NCI-H2171 treated with DMSO at 0.1 percent for 48 hours (cell line): ENCODE measurements around the gene DLX5.

Experiments
- DNase-seq: peaks from one replicate; lab custom pipeline; 2025; lab: John Stamatoyannopoulos, UW

The DLX5 gene

DNA sequence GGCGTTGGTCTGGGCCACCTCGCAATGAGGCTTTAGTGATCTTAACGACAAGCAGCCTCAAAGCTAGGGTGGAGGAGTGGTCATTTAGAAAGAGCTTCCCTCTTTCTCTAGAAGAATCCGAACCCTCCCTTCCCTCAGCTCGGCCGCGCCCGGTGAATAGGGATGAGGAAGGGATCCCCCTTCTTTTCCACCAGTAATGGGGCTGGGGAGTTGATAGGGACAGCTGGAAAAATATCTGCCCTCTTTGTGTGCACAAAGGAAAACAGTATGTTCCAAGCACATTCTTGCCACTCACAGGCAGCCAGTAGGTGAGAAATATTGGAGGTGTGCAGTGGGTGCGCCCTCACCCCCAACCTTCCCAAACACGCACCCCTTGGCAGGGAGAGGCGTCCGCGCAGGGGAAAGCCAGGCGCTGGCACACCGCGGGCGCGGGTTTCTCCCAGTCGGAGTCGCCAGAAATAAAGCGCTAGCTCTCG, 6.5 kb downstream of the DLX5 start:
- no peak for DNase-seq

DNA sequence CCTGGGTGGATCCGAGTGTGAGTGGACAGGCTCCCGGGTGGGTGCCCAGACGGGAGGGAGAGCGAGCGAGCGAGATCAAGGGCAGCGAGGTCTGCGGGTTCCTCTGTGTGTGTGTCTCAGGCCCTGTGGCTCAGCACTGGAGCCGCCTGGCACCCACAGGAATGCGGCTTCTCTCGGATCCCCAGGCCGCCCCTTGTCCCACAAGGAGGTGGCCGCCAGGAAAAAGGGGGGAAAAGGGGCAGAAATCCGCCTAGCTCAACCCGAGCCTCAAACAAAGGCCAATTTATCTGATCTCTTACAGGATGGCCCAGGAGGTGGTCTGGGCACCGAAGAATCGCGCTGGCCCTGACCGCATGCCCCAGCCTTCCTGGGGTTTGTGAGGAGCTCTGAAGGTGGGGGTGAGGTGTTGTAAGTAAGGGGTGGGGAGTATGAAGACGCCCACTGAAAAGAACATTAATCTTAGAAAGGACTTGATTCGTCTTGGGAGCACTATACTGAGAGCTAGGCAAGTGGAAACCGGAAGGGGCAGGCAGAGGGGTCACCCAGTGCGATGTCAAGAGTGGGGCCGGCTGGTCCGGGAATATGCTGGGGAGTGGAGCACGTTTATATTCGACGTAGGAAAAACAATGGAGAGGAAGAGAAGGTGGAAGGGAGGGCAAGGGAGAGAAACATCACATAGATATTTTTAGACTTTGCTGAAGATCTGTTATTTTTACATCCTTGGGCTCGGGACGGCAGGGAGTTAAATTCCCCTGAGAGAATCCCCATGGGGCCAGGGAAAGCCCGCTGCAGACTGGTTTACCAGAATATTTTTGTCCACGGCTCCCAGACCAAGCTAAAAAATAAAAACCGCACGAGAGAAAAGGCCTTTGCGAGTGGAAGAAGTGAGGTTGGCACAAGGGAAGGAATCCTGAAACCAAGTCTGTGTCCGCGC, 7.2 kb downstream of the DLX5 start:
- DNase-seq: no peak

DNA sequence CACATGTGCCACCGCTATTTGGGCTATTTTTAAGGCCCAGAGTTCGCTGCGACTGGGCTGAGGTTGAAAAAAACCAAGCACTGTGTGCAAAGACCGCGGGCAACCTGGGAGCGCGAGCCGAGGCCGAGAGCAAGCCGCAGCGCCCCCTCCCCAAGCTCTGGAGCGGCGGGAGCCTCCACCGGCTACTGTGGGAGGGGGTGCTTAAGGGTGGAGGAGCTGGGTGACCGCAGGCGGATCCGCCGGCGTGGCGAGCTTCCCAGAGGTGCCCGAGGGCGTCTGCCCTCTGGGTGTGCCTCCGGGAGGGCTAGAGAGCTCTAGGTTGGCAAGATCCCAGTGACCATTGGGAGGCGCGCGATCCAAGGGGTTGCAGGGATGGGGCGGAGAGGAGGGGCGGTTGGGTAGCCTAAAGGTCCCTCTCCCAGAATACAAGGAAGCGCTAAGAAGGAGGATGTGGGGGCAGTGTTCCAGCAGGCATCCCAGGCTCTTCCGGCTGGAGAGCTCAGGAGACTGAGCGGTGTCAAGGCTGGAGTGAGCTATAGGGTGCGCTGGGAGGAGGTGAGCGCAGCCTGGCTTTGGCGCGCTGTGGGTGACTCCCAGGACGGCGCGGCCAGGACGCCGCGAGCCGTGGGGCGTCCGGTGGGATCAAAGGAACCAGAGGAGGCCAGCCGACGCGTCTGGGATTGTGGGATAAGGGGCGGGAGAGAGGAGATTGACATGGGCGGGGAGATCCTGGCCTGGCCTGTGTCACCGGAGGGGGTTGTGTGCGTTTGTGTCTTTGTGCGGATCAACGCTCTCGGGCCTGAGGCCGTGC, 8.0 kb downstream of the DLX5 start:
- peak; percentile 52 for DNase-seq

DNA sequence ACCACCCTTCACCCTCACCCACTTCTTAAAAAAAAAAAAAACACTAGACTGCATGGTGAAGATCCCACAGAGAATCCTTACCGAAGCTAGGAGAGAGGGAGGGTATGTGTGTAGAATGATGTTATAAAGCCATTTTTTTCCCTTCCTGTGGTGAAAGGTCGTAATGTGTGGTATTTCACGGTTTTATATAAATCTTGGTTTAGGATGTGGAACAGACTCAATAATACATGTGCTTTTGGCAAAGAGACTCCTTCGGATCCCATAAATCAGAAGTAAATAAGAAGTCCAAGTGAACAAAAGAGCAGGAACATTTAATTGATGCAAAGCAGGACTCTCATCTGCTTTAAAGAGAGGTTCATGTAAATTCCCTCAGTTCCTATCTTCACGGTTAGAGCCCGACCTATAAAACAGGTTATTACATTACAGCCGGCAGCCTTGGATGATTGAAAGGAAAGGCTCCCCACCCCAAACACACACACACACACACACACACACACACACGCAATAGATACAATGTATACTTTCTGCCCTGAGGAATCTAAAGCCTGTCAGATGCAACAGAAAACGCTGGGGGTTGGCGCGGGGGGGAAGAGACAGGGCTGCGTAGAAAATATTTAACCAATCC, 8.8 kb downstream of the DLX5 start:
- no peak for DNase-seq

DNA sequence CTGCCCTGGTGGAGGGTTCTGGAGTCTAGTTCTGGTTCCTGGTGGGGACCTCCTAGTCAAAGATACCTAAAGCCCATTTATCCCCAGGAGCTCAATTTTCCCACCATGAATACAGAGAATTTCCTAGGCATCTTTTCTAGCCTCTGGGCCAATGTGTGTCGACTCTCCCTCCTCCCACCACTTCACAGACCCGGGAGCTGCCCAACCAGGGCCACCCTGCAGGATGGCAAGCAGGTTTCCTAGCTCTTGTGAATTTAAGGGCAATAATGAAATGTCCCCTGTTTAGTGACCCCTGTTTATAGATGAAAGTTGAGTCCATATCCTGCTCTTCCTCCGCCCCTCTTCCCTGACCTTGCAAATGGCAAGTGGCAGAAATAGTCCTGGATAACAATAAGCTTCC, 9.4 kb downstream of the DLX5 start:
- no peak for DNase-seq

DNA sequence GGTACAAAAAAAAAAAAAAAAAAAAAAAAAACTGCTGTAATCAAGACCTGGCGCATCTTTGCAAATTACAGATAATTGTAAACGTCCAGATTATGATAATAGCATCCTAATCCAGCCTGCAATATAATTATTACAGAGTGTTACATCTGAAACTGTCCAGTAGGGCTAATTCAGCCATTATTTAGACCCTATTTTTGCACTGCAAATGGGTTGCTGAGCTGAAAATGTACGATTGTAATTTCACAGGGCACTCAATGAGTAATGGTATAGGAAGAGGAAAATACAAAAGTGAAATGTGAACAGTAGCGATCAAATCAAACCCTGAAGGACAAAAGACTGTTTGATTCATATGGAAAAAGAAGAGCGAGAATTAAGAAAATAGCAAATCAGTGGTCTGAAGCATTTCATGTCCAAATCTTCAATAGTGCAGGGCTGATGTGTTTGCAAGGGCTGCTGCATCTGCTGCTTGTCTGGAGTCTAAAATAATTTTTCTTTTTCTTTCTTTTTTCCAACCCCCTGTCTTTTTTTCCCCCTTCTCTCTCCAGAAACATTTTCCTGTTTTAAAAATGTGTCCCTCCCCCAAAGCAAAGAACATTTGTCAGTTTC, 10.4 kb downstream of the DLX5 start:
- DNase-seq: no peak

DNA sequence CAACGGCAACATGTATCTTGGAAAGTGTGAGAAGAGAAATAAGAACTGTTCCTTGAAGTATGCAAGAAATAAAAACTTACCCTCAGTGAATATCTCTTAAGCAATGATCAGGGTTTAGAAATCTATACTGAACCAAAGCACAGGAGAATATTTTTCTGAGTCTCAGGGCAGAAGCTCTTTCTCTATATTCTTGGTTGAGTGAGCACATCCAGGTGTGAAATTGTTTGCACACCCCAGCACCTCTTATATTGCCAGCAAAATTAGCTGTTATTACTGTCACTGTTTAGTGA, 10.8 kb downstream of the DLX5 start:
- DNase-seq: no peak

DNA sequence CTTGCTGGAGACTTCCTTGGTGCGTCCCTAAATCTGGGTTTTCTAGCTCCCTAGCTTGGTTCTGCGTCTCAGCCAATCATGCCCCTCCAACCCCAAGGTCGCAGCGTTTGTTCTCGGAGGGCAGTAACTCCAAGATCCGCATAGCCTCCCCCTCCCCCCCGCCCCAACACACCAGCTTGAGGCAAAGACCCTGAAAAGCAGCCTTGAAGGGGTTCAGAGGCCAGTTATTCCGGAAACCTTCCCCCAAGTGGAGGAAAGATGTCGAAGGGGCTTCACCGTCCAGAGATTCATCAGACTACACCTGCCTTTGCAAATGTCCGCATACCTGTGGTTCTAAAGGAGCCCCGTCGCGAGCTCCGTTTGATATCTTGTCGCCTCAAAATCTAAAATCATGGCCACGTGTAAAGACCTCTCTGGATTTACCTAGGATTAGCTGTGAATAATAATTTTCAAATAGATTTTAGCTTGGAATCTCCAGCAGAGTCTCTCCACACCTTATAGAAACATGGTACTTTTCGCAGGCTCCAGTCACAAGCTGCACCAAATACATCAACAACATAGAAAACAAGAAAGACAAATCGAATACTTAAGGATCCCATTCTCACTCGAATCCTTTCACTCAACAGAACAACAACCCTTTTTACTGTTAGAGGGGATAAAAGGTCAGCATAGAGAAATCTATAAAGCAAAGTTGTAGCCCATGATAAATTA, 11.3 kb downstream of the DLX5 start:
- no peak for DNase-seq

DNA sequence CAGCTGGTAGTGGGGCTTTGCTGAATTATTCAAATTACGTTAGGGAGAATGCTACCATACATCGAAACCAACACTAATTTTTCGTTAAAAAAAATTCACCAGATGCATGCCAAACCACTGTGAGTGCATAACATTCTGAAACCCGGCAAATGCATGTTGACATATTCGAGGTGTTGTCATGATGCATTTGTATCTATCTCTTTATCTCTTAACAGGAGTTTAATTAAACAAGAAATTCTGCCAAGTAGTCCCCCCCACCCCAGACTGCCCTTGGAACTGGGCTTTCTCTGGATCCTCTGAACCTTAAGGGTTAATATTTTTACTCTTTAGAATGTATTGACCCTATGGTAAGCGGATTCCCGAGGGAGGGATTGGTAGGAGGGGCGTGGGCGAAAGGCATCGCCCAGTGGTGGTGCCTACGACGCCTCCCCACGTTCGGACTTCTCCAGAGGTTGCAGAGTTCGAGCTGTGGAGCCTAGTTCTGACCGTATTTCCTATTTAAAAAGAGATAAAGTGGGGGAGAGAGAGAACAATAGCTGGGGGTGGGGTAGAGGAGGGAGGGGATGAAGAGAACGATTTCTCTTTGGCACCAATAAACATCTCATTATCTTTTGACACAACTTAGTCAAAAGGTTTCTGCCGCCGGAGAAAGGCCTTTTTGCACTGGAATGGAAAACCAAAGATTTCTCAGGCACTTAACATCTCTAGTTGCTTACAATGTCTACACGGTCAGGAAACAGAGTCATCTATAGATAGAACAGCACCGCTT, 12.1 kb downstream of the DLX5 start:
- no peak for DNase-seq

DNA sequence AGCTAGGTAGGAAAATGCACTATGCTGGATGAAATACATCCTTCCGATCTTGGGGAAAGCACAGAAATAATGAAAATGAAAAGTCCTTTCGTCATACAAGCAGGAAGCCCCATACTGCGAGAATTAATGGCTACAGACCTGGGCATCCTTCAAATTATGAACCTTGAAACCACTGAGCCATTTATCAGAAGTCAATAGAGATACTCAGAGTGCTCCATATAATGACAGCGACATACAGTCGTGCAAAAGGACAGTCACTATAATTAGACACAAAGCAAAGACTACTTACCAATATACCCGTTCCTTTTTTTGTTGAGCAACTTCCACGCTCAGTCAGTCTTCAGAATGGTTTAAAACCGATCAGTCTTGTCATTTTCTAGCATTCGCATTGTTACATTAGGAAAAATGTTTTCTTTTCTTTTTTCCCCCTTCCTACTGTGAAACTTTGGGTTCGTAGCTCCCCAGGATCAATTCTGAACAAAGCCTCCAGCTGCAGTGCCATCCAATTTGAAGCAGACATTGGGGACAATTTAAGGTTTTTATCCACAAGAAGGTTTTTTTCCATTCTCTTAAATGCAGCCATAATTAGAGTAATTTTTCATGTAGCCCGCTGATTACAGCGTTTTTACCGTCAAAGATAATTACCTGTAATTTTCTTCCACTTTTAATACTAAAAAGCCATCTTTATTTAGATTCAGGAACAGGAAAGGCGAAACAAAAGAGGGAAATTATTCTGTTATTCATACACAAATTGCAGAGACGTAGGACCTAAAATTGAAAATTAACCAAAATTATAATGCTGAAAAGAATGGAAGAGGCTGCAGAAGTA, 12.9 kb downstream of the DLX5 start:
- DNase-seq: no peak

DNA sequence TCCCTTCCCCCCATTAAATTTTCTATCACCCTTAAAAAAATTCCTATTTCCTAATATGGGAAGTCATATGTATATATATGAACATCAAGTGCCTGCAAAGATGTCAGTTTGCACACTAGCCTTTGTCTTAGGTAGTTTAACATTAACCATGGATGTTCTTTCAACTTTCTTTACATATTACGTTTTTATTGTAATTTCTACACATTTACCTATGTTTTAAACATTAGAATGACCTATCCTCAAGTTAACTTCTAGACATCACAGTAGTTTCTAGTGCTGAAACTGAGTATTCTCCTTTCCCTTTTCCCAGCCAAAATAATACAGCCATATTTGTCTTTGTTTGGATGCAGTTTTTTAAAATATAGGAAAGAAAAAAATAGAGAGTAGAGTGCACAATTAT, 13.5 kb downstream of the DLX5 start:
- no peak for DNase-seq

DNA sequence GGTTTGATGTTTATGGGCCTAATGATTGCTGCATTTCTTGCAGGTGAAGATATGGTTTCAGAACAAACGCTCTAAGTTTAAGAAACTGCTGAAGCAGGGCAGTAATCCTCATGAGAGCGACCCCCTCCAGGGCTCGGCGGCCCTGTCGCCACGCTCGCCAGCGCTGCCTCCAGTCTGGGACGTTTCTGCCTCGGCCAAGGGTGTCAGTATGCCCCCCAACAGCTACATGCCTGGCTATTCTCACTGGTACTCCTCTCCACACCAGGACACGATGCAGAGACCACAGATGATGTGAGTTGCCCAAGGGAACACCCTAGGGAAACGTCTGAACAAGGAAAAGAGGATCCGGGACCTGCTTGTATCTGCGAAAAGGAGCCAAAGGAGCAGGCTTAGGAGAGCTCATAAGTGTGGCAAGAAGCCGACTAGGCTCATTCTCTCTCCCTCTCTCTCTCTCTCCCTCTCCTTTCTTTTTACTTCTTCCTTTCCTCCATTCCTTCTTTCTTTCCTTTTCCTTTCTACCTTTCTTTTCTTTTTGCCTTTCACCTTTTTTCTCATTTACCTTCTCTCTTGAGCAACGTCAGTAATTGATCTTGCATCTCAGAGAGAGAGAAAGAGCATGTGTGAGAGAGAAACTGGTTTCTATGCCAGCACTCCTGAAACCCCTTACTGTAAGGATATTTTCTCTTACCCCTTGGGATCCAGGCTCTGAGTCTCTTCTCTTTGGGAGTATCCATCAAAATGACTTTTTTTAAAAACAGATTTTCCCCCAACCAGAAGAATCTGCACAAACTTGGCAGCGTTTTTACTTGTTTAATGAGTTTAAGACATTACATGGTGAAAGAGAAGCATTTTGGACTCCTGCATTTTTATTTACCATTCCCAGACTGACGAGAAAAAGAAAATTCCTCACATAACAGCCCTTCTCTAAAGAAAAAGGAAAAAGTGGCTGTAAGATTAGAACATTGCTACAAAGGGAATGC, 14.6 kb downstream of the DLX5 start:
- DNase-seq: no peak

DNA sequence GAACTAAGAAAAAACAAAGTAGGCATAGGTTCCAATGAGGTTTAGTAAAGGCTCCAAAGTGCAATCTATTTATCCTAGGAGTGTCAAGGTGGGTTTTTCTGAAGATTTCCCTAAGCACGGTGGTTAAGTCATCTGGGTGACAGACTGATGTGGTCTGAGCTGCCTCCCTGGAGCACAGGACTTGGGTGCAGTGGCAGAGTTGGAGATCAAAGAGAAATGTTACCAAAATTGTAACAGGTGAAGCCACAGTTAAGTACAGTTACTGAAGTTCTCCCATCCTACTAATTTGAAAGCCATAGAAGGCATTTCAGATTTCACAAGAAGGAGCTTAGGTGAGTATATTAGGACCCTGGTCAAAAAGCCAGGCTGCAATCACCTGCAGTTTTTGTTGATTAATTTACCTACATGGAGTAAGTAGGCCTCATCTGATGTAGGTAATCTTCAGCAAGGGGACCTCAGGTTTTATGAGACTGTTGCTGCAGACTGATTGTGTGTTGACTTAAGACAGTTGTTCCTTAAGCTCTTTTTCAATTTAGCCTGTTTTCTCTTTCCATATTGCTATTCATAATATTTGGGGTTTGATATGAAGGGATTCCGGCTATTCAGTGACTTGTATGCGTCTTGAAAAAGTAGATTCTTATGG, 16.2 kb downstream of the DLX5 start:
- no peak for DNase-seq

DNA sequence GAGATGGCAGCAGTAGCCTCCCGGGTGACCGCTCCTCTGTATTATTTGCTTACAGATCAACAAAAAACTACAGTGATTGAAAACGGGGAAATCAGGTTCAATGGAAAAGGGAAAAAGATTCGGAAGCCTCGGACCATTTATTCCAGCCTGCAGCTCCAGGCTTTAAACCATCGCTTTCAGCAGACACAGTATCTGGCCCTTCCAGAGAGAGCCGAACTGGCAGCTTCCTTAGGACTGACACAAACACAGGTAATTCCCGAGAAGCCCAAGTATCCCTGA, 17.1 kb downstream of the DLX5 start:
- DNase-seq: no peak

DNA sequence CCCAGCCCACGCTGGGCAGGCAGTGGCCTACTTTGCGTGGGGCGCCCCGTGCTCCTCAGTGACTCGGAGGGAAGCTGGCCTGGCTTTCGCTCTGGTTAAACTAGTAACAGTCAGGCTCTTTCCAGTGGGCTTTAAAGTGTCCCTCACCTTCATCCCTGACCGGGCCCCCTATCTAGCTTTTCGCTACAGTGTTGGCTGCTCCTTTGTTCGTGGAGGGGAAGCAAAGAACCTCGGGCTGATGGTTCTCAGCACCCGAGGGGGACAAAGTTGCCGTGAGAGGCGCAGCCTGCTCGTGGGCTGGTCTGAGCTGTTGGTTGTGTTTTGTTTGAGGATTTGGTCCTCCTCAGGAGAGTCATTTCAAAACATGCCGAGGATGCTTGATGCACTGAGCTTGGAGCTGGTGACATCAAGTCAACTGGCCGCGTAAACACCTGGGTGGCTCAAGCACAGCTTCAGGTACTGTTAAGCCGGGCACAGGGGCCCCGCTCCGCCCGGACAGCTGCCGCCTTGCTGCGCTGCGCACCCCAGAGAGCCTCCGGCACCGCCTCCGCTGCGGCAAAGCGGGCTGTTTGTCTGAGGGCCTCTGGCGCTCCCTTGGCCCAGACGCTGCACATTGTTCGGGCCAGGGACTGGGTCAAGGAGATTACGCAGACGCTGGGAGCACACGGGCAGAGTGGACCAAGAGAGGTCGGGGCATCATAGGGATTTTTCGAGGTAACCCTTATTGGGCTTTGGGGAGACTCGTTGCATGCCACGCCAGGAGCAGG, 17.6 kb downstream of the DLX5 start:
- DNase-seq: no peak

DNA sequence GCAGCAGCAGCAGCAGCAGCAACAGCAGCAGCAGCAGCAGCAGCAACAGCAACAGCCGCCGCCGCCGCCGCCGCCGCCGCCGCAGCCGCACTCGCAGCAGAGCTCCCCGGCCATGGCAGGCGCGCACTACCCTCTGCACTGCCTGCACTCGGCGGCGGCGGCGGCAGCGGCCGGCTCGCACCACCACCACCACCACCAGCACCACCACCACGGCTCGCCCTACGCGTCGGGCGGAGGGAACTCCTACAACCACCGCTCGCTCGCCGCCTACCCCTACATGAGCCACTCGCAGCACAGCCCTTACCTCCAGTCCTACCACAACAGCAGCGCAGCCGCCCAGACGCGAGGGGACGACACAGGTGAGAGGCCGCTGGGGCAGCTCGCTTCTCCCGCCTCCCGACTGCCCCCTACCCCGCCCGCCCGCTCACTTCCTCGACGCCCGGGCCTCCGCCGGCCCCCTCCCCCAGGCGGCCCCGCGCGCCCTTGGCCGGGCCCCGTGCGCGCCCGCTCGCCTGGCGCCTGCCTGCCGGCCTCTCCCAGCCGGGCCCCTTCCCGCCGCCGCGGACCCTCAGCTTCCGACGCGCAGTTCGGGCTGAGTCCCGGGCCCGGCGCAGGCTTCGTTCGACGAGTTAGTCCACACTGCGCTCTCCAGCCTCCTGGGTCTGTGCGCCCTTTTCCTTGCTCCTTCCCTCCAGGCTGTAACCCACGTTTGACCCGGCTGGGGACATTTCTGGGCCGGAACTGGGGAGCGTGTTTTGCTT, 18.4 kb downstream of the DLX5 start:
- DNase-seq: peak; percentile 71
